ENCODE results near the gene IQGAP3.

IQGAP3 gene

DNA sequence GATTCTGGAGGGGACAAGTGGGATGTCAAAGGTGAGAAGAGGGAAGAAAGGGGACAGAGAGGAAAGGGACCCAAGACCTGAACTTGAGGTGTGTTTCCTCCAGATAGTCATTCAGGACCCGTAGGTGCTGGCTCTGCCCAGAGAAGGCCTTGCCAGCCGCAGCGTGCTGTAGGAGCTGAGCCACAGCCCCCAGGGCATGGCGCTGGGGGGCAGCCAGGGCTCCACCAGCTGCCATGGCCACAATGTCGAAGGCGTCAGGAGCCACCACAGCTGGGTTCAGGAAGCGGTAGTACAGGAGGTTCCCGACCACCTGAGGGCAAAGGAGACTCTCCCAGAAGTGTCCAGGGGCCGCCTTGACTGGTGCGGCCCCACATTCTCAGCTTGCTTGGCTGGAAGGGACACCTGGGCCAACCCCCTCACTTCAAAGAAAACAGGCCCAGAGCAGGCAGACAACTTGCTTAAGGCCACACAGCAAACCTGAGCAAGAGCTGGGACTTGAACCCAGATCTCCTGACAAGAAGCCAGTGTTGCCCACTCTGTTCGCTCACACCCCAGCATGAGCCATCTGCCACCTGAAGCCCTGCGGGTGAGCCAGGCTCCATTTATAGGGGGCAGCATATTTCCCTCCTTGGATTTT lies 37.8 kb downstream of the IQGAP3 start:
- no peak for DNase-seq

DNA sequence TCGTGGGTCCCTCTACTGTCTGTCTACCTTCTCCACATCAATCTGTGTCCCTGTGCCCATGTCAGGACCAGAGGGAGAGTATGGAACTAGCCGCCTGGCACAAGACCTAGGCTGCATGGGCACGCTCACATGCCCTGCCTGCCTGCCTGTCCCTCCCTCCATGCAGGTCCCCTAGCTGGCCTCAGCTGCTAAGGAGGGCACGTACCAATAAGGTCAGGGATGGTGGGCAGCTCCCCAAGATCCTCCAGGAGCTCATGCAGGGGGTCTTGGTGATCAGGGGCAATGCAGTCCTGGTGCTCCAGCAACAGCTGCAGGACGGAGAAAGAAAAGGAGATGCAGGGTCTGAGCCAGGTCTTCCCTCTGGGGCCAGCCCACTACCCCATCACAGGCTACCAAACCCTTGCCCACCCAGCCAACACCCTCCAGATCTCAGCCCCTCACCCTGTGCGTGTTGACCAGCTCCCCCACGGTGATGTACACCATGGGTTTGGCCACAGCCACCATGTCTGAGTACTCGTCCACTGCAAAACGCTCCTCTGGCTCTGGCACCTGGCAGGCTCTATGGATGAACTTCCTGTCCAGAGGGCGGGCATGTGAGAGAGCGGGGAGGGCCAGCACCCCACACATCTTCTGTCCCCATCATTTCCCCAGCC lies 38.7 kb downstream of the IQGAP3 start:
- no peak for DNase-seq

DNA sequence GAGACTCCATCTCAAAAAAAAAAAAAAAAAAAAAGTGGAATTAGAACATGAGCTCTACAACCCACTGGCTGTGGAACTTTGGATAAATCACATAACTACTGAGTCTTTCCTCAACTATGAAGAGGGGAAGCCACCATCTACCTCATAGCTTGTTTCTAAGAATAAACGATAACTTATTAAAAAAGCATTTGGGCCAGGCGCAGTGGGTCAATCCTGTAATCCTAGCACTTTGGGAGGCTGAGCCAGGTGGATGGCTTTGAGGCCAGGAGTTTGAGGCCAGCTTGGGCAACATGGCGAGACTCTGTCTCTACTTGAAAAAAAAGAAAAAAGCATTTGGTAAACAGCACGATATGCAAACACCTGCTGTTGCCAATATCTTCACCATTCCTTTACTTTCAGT lies 40.0 kb downstream of the IQGAP3 start:
- DNase-seq, result no peak

DNA sequence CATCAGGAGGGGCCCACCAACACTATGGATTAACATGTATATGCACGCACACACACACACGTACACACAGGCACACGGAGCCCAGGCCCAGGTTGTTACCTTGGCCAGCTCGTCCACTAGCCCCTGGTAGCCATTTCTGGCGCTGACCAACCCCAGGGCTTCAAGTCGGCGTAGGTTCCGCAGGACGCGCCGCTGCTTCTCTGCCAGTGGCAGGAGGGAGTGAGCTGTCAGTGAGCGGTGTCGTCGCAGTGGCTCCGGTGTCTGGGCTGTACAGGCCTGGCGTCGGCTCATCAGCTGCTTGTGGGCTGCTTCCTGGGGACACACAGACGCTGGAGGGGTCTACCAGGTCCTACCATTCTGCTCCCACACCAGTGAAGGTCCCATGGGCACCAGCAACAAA lies 42.4 kb downstream of the IQGAP3 start:
- DNase-seq, result no peak

DNA sequence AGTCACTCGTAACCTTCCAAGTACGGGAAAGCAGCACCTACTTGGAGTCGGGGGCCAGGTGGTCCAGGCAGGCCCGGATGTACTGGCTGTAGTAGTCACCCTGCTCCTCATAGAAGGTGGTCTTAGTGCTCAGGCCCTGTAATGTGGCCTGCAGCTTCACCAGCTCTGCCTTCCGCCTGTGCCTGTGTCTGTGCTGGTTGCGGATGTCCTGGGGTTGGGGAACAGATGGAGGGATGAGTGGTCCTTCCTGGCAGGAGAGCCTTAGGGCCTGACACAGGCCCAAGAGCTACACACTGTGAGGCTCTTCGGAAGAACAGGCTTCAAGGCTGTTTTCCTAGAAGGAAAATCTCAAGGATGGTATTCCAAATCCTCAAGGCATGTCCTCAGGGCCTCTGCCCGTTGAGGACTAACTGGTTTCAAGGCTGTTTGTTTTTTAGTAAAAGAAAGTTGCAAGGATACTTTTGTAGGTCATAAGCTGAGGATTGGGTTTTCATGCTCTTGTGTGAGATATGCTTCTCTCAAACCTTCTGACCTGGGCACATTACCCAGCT lies 43.4 kb downstream of the IQGAP3 start:
- DNase-seq, result no peak

DNA sequence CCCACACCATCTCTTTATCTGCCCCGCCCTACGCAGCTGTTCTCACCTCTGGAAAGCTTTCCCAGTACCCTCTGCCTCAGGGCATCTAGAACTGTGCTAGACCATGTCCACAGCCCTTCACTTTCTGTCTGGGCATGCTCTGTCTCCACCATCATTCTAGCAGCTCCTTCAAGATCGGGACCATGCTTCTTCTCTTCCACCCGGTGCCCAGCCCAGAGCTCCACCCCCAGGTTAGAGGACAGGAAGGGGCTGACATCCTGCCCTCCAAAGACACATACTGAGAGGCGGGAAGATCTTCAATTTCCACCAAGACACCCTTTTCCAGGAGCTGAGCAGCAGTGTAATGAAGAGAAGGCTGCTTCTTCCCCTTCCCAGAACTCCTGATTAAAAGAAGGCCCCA lies 44.1 kb downstream of the IQGAP3 start:
- DNase-seq, result no peak

DNA sequence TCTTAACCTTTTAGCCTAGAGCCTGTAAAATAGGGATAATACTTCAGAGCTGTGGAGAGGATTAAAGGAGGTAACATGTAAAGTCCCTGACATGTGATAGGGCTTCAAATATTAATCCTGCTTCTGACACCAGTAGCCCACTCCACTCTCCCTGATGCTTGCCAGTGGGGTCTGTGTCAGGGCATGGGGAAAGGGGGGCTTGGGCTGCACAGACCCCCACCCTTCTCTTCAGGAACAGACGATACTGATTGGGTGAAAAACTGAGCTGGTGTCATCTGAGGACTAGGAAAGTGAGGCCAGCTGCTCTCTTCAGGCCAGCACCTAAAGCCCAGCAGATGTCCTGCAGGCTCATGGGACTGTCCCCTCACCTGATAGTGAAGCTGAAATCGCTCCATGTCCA lies 44.8 kb downstream of the IQGAP3 start:
- DNase-seq, result no peak

DNA sequence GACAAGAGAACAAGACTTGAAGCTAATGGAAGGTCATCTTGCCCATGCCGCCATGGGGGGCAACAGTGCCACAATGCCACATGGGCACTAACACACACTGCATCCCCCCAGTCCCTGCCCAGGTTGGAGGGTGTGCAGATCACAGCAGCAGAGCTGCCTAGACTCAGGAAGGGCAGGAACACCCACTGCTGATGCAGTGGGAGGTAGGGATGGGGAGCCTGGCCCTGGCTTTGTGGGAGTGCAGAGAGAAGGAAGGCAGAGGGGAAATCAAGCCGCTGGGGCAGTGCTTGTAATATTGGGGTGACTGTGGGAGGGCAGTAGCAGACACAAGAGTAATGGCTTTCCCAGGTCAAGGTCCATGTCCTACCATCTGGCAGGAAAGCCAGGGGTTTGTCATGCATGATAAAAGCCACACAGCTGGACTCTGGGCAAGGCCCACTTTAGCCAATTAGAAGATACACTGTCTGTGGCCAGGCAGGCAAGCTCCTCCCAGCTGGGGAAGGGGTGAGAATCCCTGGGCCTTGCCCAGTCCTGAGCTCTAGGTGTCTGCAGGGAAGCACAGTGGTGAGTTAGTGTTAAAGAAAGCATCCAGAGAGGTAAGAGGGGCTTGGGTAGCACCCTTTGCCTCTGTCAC lies 46.4 kb downstream of the IQGAP3 start:
- no peak for DNase-seq

DNA sequence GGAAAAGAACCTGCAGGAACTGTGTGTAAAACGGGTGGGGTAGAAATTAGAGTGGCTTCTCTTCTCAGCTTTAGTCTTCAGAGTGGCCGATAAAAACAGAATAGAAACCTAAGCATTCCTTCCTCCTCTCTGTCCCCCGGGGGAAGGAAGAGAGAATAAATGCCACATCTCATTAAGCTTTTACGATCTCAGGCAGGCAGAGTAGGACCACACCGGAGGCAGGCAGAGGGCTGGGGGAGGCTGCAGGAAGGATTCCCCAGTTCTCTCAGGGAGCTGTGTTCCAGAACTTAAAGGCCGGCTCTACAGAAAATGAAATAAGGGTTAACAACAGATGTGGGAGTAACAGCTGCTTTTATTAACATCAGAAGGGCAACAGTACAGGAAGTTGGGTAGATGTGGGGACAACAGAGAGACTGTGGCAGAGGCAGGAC lies 47.3 kb downstream of the IQGAP3 start:
- no peak for DNase-seq

DNA sequence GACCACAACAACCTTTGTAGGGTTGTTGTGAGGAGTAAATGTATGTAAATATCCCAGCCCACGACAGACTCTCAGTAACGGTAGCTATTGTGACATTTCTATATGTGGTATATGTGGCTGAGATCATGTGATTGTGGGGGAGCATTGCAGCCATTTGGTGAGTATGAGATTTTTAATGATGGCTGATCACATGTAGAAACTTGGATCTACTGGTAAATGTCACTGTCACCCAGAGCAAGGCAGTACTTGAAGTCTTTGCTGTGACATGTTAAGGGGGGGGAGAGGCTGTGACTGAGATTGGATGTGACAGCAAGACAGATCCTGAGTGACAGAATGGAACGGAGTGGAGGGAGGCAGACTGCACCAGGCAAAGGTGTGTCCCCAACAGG lies 47.9 kb downstream of the IQGAP3 start:
- no peak for DNase-seq

DNA sequence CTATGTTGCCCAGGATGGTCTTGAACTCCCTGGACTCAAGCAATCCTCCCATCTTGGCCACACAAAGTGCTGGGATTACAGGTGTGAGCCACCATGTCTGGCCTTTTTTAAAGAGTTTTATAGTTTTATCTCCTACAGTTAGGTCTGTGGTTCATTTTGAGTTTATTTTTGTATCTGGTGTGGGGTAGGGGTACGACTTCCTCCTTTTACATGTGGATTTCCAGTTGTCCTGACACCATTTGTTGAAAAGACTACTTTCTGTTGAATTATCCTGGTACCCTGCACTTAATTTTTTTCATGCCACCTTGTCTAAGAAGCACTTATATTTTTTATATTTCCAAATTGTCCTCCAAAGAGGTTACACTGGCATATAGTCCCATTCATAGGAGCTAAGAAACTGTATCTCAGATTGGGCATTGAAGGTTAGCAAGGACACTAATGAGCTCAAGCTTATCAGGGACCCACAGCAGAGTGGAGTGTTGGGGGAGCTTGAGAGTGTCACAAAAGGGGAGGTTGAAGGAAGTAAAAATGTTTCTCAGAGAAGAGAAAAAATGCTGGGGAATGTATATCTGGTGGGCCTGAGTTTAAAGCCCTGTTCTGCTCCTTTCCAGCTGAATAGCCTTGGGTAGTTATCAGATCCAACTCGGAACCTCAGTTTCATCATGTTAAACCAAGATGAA lies 48.4 kb downstream of the IQGAP3 start:
- DNase-seq, result no peak

DNA sequence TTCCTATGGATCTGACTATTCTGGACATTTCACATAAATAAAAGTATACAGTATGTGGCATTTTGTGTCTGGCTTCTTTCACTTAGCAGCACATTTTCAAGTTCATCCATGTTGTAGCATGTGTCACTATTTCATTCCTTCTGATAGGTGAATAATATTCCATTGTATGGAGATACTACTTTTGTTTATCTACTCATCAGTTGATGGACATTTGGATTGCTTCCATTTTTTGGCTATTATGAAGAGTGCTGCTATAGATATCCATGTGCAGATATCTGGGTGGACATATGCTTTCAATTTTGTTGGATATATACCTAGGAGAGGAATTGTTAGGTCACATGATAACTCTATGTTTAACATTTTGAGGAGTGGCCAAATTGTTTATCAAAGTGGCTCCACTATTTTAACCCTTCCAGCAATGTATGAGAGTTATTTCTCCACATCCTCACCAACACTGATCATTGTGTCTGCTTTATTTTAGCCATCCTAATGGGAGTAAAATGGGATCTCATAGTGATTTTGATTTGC lies 49.9 kb downstream of the IQGAP3 start:
- no peak for DNase-seq

DNA sequence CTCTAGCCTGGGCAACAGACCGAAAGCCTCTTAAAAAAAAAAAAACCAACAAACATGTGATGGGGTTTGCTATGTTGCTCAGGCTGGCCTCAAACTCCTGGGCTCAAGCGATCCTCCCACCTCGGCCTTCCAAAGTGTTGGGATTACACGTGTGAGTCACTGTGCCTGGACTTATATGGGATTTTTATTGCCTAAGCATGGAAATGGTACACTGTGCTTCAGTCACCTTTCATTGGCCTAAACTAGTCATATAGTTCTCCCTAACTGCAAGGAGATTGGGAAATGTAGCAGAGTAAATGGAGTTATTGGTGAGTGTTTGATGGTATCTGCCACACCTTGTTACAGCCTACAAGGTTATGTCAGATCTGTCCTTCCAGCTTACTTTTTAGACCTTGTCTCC lies 54.6 kb downstream of the IQGAP3 start:
- no peak for DNase-seq

DNA sequence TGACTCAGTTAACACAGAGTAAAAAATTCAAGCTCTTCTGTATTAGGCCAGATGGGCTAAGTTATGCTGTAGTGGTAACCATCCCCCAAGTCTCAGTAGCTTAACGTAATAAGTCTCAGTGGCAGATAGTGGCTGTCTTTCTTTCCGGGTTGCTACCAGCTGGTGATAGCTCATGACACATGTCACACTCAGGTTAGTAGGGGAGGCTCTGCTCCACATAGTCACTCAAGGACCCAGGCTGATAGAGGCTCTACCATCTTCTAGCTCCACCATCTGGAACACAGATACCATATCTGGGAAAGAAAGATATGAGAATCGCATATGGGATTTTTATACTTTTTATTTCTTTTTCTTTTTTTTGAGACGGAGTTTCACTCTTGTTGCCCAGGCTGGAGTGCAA lies 55.5 kb downstream of the IQGAP3 start:
- DNase-seq, result no peak

DNA sequence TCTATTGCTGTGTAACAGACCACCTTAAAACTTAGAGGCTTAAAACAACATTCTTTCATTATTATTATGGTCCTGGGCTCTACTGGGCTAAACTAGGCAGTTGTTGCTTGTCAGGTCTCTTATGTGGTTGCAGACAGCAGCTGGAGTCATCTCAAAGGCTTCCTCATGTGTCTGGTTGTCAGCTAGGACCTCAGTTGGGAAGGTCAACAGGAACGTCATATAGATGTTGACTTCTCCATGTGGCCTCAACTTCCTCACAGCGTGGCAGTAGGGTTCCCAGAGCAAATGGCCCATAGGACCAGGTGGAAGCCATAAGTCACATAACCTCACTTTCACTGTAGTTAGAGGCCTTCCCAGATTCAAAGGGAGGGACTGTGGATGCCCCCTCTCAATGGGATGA lies 56.4 kb downstream of the IQGAP3 start:
- DNase-seq, result no peak

DNA sequence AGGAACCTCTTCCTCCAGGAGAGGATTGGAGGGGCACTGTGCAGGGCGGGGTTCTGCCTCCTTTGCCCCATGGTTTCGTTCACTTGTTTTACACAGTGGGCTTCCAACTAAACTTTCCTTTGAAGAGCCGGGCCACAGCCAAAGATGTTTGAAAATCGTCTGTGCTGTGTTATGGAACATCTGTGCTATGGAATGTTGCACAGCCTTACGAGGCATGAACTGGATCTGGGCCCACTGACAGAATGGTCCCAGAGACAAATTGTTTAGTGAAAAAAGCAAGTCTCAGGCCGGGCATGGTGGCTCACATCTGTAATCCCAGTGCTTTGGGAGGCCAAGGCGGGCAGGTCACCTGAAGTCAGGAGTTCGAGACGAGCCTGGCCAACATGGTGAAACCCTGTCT lies 59.2 kb downstream of the IQGAP3 start:
- DNase-seq, result no peak

DNA sequence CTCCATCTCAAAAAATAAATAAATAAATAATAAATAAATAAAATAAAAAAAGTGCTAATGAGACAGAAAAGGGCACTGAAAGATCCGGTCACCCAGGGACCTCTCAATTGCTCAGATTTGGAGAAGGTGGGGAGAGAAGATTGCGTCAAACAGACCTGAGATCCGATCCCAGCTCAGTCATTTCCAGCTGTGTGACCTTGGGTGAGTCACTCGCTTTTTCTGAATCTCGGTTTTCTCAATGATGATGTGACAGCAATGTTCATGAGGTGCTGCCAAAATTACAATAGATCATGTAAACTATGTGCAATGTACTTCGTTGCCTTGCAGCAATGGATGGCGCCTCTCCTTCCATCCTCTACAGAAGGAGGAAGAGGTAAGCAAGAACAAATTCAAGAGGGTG lies 60.7 kb downstream of the IQGAP3 start:
- DNase-seq, result no peak

DNA sequence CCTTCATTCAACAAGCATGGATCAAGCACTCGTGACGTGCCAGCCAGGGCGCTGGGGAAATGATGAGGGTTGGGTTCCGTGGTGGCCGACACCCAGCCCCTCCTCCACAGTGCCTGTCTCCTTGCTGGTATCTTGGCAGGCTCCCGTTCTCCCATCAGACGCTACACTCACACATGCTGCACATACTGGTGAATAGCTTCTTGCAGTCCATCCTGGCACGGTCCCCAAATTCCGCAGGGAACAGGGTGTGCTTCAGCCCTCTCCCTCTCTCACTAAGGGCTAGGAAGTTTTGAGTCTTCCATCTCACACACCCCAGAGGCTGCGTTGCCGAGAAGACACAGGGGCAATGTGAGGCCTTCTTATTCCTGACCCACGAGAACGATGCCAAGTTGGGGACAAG lies 61.7 kb downstream of the IQGAP3 start:
- DNase-seq, result no peak

DNA sequence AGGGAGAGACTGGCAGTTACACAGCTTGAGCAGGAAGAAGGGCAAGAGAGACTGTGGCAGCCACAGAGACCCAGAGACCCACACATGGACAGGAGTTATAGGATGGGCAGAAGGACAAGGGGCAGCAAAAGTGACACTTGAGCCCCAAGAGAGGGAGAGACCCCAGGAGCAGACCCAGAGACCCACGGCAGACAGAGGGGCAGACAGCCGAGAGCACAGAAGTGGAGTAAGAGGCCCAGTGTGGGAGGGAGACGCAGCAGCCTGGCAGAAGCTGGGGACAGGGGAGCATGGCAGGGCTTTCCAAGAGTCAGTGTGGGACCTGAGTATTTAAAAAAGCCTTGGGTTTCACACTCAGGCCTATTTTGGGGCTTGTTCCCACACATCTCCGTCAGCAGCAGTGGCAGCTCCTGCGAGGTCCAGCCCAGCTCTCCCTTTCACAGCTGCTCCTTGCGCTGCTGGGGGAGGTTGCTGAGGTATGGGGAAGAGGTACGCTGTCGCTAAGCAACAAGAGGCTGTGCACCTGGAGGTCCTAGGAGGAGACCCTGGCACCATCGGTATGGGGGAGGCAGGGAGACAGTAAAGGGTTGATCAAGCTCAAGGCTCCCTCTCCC lies 62.8 kb downstream of the IQGAP3 start:
- DNase-seq, result no peak

DNA sequence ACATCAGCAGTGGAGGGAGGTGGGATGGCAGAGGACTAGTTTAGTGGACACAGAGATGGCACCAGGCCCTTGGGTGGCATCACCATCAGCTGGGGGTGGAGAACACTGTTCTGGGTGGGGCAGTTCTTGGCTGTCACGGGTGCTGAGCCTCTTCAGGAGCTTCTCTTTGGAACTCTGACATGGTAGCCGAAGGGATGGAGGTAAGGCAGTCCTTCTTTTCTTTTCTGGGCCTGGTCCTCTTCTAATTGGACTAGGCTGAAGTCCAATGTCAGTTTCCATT lies 63.5 kb downstream of the IQGAP3 start:
- DNase-seq, result no peak

DNA sequence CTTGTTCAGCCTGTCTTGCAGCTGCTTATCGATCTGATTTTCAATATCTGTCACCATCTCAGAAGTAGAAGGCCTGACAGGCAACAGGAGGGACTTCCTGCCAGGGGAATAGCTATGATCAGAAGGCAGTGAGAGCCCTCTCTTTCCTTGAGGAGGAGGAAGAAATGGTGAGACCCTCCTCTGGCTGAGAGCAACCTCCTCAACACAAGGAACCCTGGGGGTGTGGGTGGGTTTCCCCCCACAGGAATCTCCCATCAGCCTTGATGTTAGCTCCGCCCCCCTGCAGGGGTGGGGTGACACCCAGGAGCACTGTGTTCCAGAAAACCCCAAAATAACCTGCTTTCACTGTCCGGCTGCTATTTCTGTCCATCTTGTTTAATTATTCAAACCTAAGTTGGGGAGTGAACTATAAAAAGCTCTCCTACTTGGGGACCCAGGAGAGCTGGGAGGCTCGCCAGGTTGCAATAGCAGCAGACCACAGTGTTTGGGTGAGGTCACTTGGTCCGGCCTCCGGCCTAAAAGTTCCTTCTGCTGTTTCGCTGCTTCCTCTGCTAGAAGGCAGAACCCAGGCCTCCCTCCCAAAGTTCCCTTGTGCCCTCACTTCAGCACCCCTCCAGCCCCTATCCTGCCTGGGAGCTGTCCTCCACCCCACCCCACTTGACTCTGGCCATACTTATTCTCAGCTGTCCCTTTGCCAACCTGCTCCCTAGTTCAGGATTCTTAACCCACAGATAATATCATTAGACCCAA lies 64.0 kb downstream of the IQGAP3 start:
- no peak for DNase-seq

DNA sequence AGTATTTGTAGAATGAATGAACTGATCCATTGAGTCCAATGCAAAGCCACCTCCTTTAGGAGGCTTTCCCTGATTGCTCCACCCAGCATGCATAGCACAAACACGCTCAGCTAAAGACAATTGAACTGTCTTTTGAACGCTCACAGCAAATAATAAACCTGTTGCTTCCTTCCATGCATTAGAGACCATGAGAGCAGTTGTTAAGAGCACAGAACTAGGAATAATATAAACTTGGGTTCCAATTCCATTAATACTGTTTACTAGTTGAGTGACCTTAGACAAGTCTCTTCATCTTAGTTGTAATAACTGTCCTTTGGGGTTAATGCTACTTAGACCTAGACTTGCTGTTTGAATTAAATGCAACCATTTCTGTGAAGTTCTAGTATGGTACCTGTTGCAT lies 65.9 kb downstream of the IQGAP3 start:
- DNase-seq, result no peak

Data from NCI-H2171 (cell line).